ENCODE measurements around the gene LRMDA.

LRMDA gene

DNA sequence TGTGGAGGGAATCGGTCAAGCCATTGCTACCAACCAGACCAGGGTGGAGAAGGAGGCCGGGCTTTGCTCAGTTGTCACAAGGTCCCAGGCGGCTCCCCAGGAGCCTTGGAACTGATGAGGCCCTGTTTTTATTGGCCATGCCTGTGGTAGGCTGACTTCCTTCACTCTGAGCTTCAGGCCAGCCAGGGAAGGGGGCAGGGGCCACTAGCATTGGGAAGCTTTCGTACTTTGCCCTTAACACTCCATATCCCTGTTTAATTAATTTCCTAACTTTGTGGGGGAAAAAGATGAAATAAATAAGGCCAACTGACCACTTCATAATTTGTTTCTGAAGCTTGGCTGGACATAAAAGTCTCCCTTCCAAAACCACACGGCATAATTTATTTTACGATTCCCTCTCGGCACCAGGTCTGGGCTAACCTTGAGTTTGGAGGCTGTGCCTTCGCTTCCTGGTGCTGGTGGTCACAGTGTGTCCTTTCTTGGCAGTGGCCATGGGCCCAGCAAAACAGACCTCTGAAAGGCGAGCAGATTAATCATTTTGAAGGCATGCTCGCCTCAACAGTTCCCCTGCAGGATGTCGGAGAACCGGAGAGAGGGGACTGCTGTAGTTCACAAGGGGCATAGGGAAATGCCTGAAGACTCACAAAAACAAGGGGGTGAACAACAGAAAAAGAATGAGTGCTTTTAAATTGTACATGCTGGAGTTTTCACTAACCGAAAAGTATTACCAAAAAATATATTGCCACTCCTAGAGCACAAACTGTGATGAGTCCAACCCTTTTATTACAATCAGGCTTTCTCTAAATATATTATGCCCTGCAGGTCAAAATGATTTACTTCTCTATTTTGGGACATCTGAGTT lies 966.0 kb downstream of the LRMDA start:
- DNase-seq, result no peak

DNA sequence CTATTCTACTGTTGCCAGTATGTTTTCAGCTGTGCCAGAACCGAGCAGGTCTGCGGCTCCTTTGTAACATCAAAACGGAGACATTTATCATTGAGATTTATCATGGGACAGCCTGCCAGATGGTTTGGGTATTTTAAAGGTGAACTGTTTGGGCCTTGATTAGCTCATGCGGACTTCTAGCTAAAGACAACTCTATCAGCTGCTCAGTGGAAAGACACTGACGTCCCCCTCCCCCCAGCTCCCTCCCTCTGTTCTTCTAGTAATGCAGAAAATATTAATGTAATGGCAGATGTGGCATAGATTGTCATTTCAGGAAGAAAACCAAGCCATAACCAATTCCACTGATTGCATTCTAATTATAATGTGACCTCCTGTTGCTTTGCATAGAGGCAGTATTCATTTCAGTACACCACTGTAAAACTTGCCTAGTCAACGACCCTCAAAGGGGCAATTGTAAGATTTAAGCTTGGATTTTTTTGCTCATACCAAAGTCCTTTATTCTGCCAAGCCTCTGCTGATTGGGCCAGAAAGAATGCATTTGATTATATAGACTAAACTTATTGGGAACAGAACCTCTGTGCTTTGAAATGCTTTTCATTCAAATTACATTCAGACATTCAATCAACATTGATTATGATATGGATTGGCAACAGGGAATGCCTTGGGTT lies 966.8 kb downstream of the LRMDA start:
- DNase-seq, result peak; percentile 42

DNA sequence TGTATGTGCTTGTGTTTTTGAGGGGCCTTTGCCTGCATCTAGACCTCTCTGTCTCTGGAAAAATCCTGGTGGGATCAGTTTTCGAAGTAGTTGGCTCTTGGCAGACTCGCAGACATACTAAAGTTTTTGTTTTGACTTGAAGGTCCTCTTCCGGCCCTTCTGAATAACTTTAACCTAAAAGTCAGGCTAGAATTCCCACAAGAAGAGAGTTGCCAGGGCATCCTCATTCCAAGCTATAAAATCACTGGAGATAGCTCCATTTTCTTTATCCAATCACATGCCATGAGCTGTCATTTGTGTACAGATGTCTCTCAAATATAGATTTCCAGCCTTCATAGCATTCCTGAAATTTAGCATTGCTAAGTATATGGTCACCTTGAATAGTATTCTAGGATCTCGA lies 967.8 kb downstream of the LRMDA start:
- DNase-seq, result no peak

DNA sequence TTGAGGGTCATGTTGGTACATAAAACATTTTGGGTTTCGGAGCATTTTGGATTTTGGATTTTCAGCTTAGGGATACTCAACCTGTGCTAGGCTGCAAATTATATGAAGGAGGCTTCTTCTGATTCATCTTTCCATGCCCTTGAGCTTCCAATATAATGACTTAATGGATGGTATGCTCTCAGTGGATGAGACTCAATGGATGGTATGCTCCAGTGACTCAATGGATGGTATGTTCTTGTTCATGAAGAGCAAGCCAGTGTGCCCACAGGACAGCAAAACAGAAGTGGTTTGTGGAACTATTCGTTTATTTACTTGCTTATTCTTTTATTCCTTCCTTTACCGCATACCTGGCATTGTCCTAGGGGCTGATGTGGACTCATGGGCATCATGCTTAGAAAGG lies 969.6 kb downstream of the LRMDA start:
- DNase-seq, result no peak

DNA sequence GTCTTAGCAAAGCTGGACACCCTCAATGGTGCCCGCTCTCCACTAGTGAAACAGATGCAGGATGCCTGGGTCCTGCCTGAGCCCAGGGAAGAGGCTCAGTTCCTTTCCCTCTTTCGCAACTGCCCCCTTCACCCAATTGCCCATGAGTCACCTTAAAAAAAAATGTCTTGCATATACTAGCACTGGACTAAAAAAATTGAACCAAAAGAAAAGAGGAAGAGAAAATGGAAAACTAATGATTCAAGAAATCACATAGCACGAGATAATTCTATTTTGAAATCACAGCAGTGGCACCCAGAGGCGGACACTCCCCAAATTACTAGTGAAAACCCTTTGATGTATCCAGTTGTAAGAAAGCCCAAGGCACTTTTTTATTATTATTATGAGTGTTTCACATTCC lies 972.5 kb downstream of the LRMDA start:
- no peak for DNase-seq

DNA sequence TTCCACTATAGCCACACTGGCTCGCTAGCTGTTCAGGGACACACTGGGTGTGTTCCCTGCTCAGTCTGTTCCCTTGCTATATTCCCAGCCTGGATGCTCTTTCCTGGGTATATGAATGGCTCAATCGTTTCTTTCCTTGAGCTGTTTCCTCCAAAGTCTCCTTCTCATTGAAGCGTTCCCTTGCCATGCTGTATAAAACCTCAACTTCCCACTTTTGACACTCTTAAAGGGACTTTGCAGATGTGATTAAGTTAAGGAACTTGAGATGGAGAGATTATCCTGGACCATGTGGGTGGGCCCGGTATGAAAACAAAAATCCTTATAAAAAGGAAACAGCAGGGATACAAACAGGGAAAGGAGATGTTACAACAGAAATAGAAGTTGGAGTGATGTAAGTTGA lies 973.1 kb downstream of the LRMDA start:
- DNase-seq, result no peak

DNA sequence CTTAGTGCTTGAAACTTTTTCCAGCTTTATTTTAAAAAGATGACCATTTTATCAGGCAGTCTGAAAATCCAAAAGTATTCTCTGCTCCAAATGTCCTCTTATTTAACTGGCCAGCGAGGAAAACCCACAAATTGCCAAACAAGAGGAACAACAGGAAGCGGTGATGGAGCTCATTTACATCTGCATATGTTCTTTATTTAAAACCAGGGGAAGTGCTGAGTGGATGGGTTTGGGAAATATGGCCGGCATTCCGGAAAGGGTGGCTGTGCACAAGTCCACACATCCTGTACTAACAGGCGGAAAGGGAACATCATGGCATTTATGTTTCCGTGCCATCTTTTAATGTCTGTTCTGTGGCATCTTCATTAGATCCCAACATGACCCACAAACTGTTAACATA lies 974.5 kb downstream of the LRMDA start:
- DNase-seq, result no peak

DNA sequence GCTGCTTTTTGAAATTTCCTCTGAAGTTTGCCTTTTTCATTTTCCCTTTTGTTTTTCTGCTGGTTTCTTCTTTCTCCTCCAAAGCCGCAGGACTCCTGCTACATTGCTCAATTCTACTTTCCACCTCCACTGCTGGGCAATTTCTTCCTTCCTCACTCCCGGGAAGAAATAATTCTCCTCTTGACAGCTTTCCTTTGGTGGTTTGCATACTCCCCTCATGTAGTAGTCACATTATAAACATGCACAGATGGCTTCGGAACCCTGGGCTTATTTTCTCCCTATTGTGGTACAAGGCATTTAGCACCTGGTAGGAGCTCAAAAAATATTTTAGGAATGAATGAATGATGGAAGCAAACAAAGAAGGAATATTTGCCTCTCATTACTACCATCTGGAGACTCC lies 977.2 kb downstream of the LRMDA start:
- no peak for DNase-seq

DNA sequence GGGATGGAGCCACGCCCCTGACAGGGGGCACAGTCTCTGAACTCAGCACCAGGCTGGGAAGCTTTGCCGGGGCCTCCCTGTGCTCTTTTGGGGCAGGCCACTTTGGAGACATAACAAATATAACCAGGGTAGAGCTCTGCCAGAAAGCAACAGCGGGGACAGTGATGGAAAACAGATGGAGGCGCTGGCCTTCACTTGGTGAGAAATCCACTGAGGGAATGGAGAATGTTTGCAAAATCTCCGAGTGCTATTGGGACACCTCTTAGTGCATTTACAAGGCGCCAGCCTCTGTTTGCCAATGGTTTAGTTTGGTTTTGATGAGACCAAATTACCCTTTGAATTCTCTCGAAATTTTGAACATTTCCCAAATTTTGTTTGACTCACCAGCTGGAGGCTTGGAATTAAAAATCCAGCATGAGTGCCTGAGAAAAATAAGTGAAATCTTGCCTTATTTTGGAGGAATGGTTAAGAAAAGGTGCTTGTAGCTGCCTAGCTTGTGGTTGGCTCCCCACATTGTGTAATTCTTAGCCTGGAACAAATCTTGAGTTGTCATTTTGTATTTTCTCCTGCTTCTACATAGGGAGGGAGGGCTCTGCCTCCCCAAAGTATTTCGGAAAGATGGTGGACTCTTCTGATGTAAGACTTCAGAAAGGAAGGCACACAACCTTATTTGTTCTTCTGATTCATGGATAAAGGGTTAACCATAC lies 980.5 kb downstream of the LRMDA start:
- DNase-seq, result no peak

DNA sequence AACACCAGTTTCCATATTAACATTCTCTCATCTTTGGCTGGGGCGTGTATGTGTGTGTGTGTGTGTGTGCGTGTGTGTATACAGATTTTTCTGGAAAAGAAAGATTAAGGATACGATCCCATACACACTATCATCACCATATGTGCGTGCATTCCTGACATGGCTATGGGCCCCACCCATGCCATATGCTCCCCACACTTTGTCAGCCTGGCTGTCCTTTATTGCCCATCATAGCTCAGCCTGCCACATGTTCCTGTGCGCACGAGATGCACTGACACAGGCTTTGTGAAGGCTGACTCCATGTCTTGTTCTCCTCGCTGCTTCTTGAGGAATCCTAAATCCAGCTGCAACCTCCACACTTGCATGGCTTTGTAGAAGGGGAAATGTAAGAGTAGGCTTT lies 984.1 kb downstream of the LRMDA start:
- no peak for DNase-seq

DNA sequence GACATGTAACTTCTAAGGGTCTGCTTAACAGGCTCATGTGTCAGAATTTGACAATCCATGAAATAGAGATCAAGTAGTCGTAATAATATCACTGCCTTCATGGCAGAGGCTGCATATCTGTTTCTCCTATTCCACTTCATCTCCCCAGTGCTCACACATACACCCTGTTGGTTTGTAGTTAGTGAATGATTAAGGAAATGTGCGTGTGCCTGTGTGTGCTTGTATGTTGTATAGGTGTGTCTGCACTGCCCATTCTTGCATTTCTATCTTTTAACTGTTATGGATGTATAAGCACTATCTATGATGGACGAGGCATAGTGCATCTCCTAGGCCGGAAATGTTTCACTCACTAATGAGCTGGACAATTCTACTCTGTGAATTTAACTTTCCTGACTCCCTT lies 985.2 kb downstream of the LRMDA start:
- DNase-seq, result no peak

DNA sequence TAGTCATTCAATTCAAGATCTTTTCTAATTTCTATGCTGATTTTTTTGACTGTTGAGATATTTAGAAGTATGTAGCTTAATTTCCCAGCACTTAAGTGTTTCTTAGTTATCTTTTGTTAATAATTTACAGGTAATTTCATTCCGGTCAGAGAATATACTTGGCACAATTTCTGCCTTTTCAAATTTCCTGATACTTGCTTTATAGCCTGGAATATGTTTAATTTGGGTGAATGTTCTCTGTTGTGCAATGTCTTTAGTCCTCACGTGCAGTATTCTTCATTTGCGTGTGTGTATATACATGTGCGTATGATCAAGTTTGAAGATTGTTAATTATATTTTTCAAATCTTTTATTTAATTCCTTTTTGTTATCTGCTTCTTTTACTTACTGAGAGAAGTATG lies 989.3 kb downstream of the LRMDA start:
- no peak for DNase-seq

DNA sequence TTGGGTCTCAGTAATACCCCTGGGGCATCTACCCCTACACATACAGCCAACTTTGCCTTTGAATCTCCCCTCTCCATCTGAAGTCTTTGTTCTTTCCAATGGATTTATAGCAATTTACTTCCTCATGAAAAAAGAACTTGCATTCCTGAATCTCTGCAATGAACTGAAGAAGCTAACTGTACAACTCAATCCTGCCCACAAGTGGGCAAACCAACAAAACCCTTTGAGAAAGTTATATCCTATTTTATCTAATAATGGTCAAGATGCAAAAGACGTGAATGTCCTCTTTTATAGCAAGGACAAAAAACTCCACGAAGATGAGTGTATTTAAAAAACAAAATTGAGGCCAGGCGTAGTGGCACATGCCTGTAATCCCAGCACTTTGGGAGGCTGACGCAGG lies 991.3 kb downstream of the LRMDA start:
- DNase-seq, result no peak

DNA sequence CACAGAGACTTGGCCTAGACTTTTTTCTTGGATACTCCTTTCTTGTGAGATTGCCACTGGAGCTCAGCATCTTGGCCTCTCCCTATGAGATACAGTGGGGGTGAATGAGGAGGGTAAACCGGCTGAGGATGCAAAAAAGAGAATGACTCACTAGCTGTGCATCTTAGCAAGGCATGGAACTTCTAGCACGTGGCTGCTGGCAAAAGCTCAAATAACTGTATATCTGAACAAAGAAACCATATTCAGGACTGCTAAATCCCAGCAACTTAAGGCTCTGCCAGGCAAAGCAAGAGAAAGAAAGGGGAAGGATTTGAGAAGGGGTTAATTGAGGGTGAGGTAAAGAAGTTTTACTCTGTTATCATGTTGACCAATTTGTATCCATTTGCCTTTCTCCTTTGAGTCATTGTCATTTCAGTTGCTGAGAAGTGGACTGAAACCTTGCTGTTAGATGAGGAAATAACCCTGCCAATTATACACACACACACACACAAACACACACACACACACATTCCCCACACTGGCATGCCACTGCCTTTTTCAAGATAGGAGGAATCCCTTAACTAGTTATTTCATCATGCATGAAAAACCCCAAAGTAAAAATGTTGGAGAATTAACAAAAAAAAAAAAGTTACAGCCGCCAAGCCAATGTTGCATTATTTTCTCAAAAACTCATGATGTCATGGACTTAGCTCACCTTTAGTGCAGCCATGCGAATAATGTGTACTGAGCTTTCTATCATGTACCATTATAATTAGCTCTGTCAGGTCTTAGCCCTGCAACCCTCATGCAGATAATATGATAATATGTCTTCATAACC lies 997.3 kb downstream of the LRMDA start:
- no peak for DNase-seq

DNA sequence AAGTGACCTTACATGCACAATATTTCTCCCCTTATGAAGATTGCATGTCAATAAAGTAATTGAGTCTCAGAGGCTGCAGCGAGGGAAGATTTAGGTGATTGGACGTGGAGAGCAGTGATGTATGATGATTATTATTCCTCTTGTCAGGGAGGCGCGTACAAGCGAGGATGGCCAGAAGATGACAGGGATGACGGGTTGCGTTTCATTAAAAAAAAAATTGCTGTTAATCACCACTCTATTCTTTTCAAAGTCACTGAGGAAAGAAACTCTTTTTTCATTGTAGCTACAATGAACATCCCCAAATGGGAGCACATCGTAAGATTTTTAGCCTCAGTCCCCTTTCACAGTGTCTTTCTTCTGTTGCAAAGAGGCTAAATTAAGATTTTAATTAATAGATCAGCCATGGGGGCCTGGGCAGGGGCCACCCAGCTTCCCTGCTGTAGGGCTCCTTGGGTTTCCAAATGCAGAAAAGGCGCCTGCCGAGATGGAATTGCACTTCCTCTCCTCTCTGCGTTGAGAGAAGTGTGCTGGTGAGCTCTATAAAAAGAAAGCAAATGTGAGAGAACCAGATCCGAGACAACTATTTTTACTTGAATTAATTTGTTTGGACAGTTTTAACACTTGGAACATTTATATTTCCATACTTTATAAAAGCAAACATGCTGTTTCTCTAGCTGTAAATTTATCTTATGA lies 998.1 kb downstream of the LRMDA start:
- DNase-seq, result no peak

DNA sequence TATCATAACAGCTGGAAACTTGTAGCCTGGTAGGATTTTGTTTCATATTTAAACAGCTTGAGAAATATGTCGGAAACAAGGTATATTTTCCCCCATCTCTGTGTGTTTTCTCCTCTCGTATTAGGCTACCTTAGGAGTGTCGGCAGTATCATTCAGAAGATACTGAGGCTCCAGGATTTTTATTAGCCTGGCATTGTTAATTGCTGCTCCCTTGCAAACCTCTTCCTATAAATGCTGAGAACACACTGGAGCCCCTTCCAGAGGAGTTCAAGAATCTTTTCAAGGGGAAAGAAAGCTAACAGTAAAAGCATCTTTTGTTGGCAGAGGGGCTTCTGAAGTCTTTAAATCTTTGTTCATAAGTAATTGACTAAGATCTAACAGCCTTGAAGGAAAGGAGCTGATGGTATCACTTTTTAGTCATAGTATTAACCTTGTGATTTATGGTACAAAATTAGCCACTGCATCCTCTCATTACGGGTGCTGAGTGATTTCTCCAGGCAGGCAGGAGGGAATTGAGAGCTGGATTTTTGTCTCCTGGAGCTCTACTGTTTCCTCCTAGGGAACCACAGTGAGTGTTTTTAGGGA lies 998.7 kb downstream of the LRMDA start:
- no peak for DNase-seq

DNA sequence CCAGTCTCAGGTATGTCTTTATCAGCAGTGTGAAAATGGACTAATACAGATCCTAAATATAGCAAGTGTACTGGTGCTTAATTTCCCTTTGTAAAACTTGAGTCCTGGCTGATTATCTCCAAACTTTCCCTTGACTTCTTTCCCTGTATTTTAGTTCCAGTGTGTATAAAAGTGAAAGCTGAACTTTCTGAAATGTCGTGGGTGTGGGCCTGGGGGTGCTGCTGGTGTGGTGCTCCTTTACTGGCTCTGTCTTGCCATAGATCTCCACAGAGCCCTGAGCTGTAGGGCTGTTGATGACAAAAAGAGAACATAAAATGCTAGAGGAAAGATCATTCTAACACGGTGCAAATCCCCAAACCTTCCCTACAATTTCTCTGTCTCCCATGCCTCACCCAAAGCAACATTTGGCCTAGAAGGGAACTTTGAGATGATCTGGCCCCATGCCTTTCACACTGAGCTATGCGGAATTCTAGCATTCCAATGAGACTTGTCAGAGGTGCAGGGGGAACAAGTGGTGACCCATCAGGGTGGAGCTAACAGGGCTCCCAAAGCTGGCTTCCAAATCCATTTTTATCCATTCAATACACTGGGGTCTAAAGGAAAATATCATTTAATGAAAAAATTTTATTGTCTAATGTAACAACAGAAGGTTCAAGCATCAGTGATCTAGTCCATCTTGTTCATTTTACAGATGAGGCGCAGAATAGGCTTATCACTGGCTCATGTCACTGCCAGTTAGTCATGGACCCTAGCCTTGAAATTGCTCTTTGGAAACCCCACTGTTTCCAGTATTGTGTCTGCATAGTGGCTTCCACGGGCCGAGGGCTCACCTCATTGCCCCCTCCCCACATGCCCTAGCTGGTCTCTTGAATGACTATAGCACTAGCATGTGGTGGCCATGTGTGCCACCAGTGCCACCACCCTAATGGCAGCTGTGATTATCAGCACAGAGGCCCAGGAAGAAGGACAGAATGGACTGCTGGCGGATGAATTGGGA lies 1000.9 kb downstream of the LRMDA start:
- no peak for DNase-seq

DNA sequence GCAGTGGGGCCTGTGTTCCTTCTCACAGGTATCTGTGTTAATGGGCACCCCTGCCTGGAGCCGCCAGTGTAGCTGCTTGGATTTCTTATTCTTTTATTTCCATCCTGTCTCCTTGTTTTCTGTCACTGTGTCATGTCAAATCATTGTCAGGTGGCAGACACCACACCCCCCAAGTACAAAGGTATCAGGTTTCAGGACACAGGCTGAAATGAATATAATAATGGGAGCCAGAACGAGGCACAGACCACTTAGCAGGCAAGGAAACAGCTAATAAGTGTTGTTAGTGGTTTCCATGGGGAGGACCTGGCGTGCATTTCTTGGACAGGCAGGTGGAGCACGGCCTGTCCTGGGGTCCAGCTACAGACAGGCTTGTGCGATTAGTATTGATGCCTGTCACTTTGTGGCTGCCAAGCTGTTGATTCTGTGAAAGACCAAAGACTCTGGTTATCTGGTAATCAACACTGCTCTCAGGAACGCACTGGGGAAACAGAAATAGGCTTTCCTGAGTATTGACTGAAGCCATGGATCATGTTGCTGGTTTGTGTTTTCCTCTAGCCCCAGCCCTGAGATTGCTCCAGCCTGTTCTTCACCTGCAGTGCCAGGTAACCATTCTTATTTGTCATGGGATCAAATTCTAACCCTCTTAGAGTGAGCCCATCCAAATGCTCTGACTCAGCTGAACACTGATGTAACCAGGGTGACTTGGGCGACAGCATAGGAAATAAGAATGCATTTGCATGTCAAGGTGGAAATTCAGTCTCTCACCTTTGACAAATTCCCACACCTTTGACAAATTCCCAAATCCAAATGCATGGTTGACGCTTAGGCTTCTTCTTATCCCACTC lies 1002.0 kb downstream of the LRMDA start:
- DNase-seq, result peak; percentile 66

DNA sequence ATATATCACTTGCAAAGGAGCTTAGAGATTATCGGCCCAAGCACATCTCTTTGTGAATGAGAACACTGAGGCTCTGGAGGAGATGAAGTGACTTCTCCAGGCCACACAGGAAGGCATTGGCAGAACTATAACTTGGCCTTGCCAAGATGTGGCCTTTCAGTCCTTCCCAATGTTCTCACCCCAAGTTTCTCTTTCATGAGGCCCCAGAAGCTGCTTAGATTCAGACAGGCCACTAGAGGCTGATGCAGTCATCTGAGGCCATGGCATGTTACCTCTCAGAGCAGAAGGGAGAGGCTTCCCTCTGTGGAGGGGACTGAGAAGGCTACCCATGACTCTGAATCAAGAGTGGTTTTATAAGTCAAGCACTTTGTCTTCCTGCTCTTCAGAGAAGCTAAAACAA lies 1003.7 kb downstream of the LRMDA start:
- DNase-seq, result no peak

DNA sequence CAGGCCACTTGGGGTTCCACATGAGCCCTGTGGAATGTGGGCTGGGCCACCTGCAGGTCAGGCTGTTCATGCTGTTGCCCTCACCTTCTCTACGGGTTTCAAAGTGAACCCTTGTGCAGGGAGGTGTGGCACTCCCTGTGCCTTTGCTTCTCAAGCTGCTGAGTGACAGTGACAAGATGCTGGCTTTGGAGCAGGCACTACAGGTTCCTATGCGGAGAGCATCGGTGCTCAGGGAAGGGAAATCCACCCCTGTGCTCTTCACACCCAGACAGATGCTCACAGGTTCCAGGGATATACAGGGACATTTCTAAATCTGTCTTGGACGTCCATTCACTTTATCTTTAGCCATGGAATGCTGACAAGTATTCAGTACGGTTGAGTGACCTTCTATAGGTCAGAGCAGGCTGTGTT lies 1005.0 kb downstream of the LRMDA start:
- no peak for DNase-seq

Data from NCI-H2171 (cell line).